Stromal cell of bone marrow (primary cell): ENCODE data around the gene CPLANE1.

ENCODE experiments used
- DNase-seq: peaks from one replicate; pipeline ENCODE4 v3.0.0-alpha.2; 2012; ENCODE audit warnings: low read depth

Gene CPLANE1

GRCh38 chr5:37064442-37064841 is 184.7 kb downstream of the CPLANE1 start:
- DNase-seq: no peak

GRCh38 chr5:37063739-37064138 is 185.4 kb downstream of the CPLANE1 start:
- DNase-seq: no peak

GRCh38 chr5:37060030-37060429 is 189.1 kb downstream of the CPLANE1 start:
- DNase-seq: no peak

- no peak for DNase-seq
Observed at GRCh38 chr5:37056762-37057161, 192.4 kb downstream of the CPLANE1 start.
